GM21528 (cell line): ENCODE data around the gene CYP2D6.
"Not testable (repeated sequence)": the region's sequence is repeated elsewhere in the genome, so short reads cannot be mapped to it uniquely, and the experiment has no call there.

ENCODE experiments used
- ATAC-seq: cut with Tn5 transposase; IDR thresholded peaks from one replicate; pipeline ENCODE4 v1.9.1; 2021; ENCODE audit warnings: mild to moderate bottlenecking, moderate library complexity; ENCODE audit not compliant: unreplicated experiment, low FRiP score

The CYP2D6 gene

GRCh38 chr22:42158456-42159132 is 28.0 kb upstream of the CYP2D6 start:
- no peak for ATAC-seq

DNA sequence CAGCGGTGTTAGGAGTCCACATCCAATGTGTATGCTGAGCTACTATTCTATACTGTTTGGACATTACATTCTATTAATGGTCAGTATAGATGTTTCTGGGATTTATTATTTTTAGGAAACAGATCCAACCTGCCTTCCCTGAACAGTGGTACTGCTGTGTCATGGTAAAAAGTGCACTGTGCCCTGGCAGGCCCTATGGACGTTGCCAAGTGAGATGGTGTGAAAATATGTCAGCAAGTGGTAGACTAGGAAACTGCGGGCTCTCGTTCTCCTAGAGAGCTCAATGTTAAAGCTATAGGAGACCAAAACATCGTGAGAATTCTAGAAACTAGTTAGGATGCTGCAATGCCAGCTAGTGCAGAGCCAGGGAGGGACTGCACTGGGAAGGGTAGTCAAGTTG is 26.0 kb upstream of the CYP2D6 start:
- ATAC-seq, result no peak

DNA sequence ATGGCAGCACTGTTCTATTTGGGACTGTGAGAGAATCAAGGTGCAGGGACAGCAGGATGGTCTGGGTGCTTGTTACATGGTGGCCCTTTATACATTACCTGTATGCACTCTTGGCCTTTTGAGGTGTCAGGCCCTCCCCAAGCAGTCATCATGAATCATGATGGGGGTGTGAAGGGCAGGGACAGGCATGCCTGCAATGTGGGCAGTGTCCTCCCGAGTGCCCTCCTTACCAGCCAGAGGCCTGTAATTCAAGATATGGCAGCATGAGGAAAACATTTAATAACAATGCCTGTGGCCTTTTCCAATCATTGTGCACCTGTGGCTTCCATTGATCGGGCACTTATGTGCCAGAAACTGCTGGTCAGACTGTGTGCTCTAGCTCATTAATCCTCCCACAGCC is 25.5 kb upstream of the CYP2D6 start:
- ATAC-seq, result no peak

GRCh38 chr22:42155053-42155543 is 24.5 kb upstream of the CYP2D6 start:
- no peak for ATAC-seq

DNA sequence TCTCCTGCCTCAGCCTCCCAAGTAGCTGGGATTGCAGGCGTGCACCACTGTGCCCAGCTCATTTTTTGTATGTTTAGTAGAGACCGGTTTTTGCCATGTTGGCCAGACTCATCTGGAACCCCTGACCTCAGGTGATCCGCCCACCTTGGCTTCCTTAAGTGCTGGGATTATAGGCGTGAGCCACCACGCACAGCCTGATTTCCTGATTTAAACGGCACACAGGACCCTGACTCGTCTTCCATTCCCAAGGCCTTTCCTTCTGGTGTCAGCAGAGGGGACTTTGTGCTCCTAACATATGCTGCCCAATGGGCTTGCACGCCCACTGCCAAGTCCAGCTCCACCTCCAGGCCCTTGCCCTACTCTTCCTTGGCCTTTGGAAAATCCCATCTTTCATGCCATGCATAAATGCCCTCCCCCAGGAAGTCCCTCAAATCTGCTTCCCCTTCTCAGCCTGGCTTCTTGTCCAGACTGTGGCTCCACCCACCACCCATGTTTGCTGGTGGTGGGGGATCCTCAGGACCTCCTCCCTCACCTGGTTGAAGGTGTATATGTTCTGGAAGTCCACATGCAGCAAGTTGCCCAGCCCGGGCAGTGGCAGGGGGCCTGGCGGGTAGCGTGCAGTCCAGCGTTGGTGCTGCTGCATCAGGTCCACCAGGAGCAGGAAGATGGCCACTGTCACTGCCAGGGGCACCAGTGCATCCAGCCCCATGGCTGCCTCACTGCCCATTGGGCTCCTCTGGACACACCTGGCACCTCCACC is 23.9 kb upstream of the CYP2D6 start:
- no peak for ATAC-seq

DNA sequence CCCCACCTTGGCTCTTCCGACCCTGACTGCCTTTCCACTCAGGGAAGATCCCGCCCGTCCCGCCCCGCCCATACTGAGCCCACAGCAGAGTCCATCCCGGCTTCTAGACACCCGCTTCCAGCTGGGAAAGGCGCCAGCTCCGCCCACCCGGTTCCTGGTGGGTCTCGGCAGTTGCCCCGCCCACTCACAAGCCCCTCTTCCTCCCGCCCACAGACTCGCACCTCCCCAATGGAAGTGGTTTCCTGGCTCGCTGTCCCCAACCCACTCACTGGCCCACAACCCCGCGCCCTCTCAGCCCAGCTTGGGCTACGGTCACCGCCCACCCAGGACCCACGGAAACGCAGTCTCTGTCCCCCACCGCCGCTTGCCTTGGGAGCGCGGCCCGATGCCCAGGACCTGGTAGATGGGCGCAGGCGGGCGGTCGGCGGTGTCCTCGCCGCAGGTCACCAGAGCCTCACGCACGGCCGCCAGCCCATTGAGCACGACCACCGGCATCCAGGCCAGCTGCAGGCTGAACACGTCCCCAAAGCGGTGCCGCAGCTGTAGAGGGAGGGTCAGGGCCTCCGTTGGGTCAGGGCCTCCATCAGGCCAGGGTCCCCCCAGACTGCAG is 22.2 kb upstream of the CYP2D6 start:
- no peak for ATAC-seq

DNA sequence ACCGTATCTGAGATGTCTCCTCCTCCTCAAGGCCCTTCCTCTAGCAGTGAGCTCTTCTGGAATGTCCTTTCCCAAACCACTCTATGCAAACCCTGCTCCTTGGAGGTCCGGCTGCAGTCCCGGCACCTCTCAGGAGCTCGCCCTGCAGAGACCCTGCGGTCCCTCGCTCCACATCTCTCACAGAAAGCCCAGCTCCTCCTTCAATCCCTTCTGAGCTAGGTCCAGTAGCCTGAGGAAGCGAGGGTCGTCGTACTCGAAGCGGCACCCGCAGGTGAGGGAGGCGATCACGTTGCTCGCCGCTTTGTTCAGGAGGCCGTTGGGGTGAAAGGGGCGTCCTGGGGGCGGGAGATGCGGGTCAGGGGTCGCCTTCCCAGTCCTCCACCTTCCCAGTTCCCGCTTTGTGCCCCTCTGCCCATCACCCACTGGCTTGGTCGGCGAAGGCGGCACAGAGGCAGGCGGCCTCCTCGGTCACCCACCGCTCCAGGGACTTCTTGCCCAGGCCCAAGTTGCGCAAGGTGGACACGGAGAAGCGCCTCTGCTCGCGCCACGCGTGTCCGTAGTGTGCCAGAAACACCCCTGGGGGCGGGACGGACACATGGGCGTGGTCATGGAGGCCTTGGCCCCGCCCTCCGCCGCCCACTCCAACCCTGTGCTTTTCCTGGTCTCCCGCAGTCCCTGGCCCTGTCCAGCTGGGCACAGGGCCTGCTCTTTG is 21.5 kb upstream of the CYP2D6 start:
- no peak for ATAC-seq

GRCh38 chr22:42150727-42151590 is 20.3 kb upstream of the CYP2D6 start:
- no peak for ATAC-seq

DNA sequence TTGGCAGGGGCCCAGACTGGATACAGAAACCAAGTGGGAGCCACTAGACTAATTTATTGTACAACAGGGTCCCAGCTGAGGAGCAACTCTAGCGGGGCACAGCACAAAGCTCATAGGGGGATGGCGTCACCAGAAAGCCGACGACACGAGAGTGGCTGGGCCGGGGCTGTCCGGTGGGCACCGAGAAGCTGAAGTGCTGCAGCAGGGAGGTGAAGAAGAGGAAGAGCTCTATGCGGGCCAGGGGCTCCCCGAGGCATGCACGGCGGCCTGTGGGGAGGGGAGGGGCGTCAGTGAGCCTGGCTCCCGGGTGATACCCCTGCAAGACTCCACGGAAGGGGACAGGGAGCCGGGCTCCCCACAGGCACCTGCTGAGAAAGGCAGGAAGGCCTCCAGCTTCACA is 19.2 kb upstream of the CYP2D6 start:
- not testable (repeated sequence) for ATAC-seq

- no peak for ATAC-seq
Measured at GRCh38 chr22:42145175-42145574, 14.6 kb upstream of the CYP2D6 start.

DNA sequence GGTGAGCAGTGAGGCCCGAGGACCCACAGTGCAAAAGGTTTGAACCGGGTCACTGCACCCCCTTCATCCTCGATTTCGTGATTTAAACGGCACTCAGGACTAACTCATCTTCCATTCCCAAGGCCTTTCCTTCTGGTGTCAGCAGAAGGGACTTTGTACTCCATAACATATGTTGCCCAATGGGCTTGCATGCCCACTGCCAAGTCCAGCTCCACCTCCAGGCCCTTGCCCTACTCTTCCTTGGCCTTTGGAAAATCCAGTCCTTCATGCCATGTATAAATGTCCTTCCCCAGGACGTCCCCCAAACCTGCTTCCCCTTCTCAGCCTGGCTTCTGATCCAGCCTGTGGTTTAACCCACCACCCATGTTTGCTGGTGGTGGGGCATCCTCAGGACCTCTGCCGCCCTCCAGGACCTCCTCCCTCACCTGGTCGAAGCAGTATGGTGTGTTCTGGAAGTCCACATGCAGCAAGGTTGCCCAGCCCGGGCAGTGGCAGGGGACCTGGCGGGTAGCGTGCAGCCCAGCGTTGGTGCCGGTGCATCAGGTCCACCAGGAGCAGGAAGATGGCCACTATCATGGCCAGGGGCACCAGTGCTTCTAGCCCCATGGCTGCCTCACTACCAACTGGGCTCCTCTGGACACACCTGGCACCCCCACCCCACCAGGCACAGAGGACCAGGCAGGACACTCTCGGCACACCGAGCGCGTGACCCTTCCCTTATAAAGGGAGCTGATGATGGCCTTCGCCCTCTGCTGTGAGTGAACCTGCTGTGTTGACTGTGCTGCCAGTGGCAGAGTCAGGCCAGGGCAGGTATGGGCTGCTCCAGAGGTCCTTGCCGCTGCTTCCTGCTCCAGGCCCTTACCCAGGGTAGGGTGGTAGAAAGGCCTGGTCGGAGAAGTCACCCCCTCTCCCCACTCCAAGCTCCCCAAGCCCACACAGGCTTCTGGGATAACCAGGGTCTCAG is 13.5 kb upstream of the CYP2D6 start:
- ATAC-seq, result not testable (repeated sequence)

GRCh38 chr22:42142771-42143461 is 12.3 kb upstream of the CYP2D6 start:
- no peak for ATAC-seq

GRCh38 chr22:42141307-42142057 is 10.9 kb upstream of the CYP2D6 start:
- not testable (repeated sequence) for ATAC-seq

DNA sequence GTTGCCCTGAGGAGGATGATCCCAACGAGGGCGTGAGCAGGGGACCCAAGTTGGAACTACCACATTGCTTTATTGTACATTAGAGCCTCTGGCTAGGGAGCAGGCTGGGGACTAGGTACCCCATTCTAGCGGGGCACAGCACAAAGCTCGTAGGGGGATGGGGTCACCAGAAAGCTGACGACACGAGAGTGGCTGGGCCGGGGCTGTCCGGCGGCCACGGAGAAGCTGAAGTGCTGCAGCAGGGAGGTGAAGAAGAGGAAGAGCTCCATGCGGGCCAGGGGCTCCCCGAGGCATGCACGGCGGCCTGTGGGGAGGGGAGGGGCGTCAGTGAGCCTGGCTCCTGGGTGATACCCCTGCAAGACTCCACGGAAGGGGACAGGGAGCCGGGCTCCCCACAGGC is 9.5 kb upstream of the CYP2D6 start:
- ATAC-seq, result not testable (repeated sequence)

DNA sequence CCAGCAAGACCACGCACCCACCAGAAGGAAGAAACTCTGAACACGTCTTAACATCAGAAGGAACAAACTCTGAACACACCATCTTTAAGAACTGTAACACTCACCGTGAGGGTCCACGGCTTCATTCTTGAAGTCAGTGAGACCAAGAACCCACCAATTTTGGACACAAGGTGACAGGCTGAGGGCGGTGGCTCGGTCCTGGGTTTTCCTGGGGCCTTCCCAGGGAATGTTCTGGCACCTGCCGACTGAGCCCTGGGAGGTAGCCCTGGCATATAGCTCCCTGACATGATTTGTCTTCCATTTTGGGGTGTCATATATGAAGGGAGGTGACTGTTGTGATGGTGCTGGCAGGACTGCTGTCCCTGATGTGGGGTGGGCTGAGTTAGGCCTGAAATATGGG is 8.9 kb upstream of the CYP2D6 start:
- not testable (repeated sequence) for ATAC-seq

GRCh38 chr22:42138972-42139371 is 8.4 kb upstream of the CYP2D6 start:
- no peak for ATAC-seq

GRCh38 chr22:42138122-42138770 is 7.6 kb upstream of the CYP2D6 start:
- no peak for ATAC-seq
